Chondrocyte (in vitro differentiated cells): ENCODE data around the gene SPTSSA. TPM values are rescaled to one million over a fixed set of nuclear protein-coding genes. Genes with fewer than 3 reads are reported as not detected.

ENCODE experiments used
- DNase-seq: peaks from one replicate; pipeline ENCODE4 v3.0.0; 2021; ENCODE audit warnings: mixed read lengths, low spot score
- H3K27ac Mint-ChIP-seq: one replicate; pipeline ENCODE4 v1.8.0; 2021; ENCODE audit warnings: mild to moderate bottlenecking, moderate library complexity, mixed read lengths; ENCODE audit not compliant: unreplicated experiment
- H3K27me3 Mint-ChIP-seq: 2 replicates; pipeline ENCODE4 v1.8.0; 2021; ENCODE audit warnings: low read depth, mixed read lengths
- H3K36me3 Mint-ChIP-seq: 2 replicates; pipeline ENCODE4 v1.8.0; 2021; ENCODE audit warnings: low read depth, mixed read lengths
- H3K4me1 Mint-ChIP-seq: 2 replicates; pipeline ENCODE4 v1.8.0; 2021; ENCODE audit warnings: low read depth, mild to moderate bottlenecking, mixed read lengths
- H3K4me3 Mint-ChIP-seq: one replicate; pipeline ENCODE4 v1.8.0; 2021; ENCODE audit warnings: mild to moderate bottlenecking, moderate library complexity, mixed read lengths; ENCODE audit not compliant: unreplicated experiment
- H3K9me3 Mint-ChIP-seq: 2 replicates; pipeline ENCODE4 v1.8.0; 2021; ENCODE audit warnings: low read depth, mixed read lengths
- CTCF ChIP-seq: fragments of 200-600 bp; sonication (generic); IDR thresholded peaks from 2 replicates; pipeline ENCODE4 v1.5.0; 2021; ENCODE audit warnings: antibody characterized with exemption, mild to moderate bottlenecking, moderate library complexity
- total RNA-seq: library from RNA; stranded (reverse); gene quantifications from 3 replicates; pipeline ENCODE4 v1.2.1, GENCODE V29; 2021

The SPTSSA gene
- total RNA-seq, 1 donor from 2014 or later, result 19.1 TPM

- Mint-ChIP-seq H3K27ac (no peak overlapping the region), H3K27me3 (no peaks in the 10 kb centered on the region), H3K4me1 (peaks cover 37% of the 10 kb centered on the region), H3K36me3 (no peaks in the 10 kb centered on the region), H3K9me3 (no peaks in the 10 kb centered on the region), H3K4me3 (no peak overlapping the region)
- no peak for TF ChIP-seq CTCF
- no peak for DNase-seq
Observed at GRCh38 chr14:34502001-34502400, 40.0 kb upstream of the SPTSSA start.

DNA sequence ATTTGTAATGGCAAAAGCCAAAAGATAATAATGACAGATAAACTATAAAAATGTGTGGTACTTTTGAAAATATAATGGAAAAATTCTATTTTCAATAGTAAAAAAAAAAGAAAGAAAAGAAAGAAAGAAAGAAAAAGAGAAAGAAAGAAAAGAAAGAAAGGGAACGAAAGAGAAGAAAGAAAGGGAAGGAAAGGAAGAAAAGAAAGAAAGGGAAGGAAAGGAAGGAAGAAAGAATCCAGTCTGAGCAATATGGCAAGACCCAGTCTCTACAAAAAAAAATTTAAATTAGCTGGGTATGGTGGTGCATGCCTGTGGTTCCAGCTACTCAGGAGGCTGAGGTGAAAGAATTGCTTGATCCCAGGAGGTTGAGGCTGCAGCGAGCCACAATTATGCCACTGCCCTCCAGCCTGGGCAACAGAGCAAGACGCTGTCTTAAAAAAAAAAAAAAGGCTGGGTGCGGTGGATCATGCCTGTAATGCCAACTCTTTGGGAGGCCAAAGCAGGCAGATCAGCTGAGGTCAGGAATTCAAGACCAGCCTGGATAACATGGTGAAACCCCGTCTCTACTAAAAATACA lies 39.1 kb upstream of the SPTSSA start:
- H3K27me3 Mint-ChIP-seq, result no peaks in the 10 kb centered on the region
- no peaks in the 10 kb centered on the region for H3K36me3 Mint-ChIP-seq
- no peaks in the 10 kb centered on the region for H3K9me3 Mint-ChIP-seq
- peaks cover 46% of the 10 kb centered on the region for H3K4me1 Mint-ChIP-seq
- no peak for DNase-seq
- H3K27ac Mint-ChIP-seq, result peak overlapping the region; percentile 63
- no peak for TF ChIP-seq CTCF
- no peak overlapping the region for H3K4me3 Mint-ChIP-seq

DNA sequence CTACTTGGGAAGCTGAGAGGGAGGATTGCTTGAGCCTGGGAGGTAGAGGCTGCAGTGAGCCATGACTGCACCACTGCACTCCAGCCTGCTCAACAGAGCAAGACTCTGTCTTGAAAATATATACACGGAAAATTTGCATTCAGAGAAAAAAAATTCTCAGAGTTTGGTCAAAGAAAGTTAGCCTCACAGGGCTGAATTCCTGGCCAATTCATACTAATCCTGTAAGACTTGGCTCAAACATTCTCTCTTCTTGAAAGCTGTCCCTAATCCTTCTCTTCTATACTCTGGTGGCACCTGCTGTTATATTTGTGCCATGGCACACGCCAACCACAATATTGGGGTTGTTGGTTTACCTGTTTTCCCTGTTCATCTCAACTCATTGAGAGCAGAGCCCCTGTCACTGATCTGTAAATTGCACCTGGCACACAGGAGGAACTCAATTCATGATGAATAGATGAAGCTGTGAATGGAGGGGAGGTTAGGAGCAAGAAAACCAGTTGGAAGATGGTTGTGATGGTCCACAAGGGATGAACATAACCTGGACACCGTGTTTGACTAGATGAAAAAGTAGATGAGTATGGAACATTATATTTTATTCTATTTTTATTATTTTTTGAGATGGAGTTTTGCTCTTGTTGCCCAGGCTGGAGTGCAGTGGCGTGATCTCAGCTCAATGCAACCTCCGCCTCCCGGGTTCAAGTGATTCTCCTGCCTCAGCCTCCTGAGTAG lies 36.8 kb upstream of the SPTSSA start:
- Mint-ChIP-seq H3K27me3 (no peaks in the 10 kb centered on the region), H3K4me3 (no peak overlapping the region), H3K4me1 (peaks cover 46% of the 10 kb centered on the region), H3K9me3 (no peaks in the 10 kb centered on the region), H3K27ac (peak overlapping the region; percentile 45), H3K36me3 (no peaks in the 10 kb centered on the region)
- no peak for DNase-seq
- peak; percentile 63 for TF ChIP-seq CTCF

GRCh38 chr14:34496679-34497513 lies 34.9 kb upstream of the SPTSSA start:
- Mint-ChIP-seq H3K4me1 (peaks cover 30% of the 10 kb centered on the region), H3K27me3 (no peaks in the 10 kb centered on the region), H3K27ac (peak overlapping the region; percentile 90), H3K4me3 (no peak overlapping the region), H3K9me3 (no peaks in the 10 kb centered on the region), H3K36me3 (no peaks in the 10 kb centered on the region)
- peak; percentile 55 for TF ChIP-seq CTCF
- no peak for DNase-seq

DNA sequence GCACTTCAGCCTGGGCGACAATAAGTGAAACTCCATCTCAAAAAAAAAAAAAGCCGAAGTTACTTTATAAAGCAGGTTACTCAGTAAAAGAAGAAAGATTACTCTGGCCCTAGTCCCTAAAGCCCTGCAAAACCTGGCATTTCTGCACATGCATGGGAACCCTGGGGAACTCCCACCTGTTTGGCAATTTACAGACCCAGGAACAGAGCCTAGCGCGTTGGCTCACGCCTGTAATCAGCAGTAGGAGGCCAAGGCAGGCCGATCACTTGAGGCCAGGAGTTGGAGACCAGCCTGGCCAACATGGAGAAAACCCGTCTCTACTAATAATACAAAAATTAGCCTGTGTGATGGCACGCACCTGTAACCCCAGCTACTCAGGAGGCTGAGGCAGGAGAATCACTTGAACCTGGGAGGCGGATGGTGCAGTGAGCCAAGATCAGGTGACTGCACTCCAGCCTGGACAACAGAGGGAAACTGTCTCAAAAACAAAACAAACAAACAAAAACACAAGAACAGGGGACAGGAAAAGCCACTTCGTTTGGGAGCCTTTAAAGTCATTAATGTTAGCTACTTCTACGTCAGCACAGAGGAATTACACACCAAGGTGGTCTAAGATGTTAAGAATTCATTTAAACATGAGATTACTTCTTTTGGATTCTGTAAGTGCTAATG lies 34.1 kb upstream of the SPTSSA start:
- TF ChIP-seq CTCF, result no peak
- Mint-ChIP-seq H3K4me3 (no peak overlapping the region), H3K4me1 (peaks cover 27% of the 10 kb centered on the region), H3K27ac (peak overlapping the region; percentile 90), H3K36me3 (no peaks in the 10 kb centered on the region), H3K9me3 (no peaks in the 10 kb centered on the region), H3K27me3 (no peaks in the 10 kb centered on the region)
- no peak for DNase-seq
